MM.1S (cell line): Measurements from ENCODE around the gene WWC2.

Experiments used
- DNase-seq: peaks from one replicate; pipeline ENCODE4 v3.0.0-alpha.2; 2015
- H2AFZ ChIP-seq: fragments of 300-600 bp; sonication (generic); 2 replicates; pipeline ENCODE4 v1.6.0; 2016; ENCODE audit warnings: antibody characterized with exemption, low read length
- H3F3A ChIP-seq: fragments of 300-600 bp; sonication (generic); 2 replicates; pipeline ENCODE4 v1.6.1; 2016; ENCODE audit warnings: mild to moderate bottlenecking, antibody characterized with exemption, low read length, moderate library complexity, mixed read lengths; ENCODE audit not compliant: insufficient read depth
- H3K27ac ChIP-seq: fragments of 300-600 bp; sonication (generic); 2 replicates; pipeline ENCODE4 v1.5.1; 2016; ENCODE audit warnings: mild to moderate bottlenecking, low read length
- H3K27me3 ChIP-seq: fragments of 300-600 bp; sonication (generic); replicated peaks from 2 replicates; pipeline ENCODE4 v1.6.0; 2016; ENCODE audit warnings: low read length; ENCODE audit not compliant: insufficient read depth
- H3K36me3 ChIP-seq: fragments of 300-600 bp; sonication (generic); replicated peaks from 2 replicates; pipeline ENCODE4 v1.6.1; 2016; ENCODE audit warnings: mild to moderate bottlenecking, low read length, mixed read lengths; ENCODE audit not compliant: insufficient read depth
- H3K4me1 ChIP-seq: fragments of 300-600 bp; sonication (generic); 2 replicates; pipeline ENCODE4 v1.6.1; 2016; ENCODE audit warnings: low read length, mixed read lengths
- H3K4me2 ChIP-seq: fragments of 300-600 bp; sonication (generic); 2 replicates; pipeline ENCODE4 v1.6.0; 2016; ENCODE audit warnings: low read depth, low read length
- H3K4me3 ChIP-seq: fragments of 300-600 bp; sonication (generic); 2 replicates; pipeline ENCODE4 v1.5.1; 2016; ENCODE audit warnings: low read length, mixed read lengths
- H3K79me2 ChIP-seq: fragments of 300-600 bp; sonication (generic); 2 replicates; pipeline ENCODE4 v1.6.1; 2016; ENCODE audit warnings: mixed run types, low read length, mixed read lengths
- H3K9ac ChIP-seq: fragments of 300-600 bp; sonication (generic); 2 replicates; pipeline ENCODE4 v1.6.1; 2016; ENCODE audit warnings: low read length, mixed read lengths
- H3K9me2 ChIP-seq: fragments of 300-600 bp; sonication (generic); replicated peaks from 2 replicates; pipeline ENCODE4 v1.6.1; 2016; ENCODE audit warnings: mild to moderate bottlenecking, low read length, mixed read lengths; ENCODE audit not compliant: insufficient read depth
- H3K9me3 ChIP-seq: fragments of 300-600 bp; sonication (generic); replicated peaks from 2 replicates; pipeline ENCODE4 v1.6.1; 2016; ENCODE audit warnings: mild to moderate bottlenecking, low read length, mixed read lengths; ENCODE audit not compliant: insufficient read depth
- H4K20me1 ChIP-seq: fragments of 300-600 bp; sonication (generic); 2 replicates; pipeline ENCODE4 v1.6.1; 2016; ENCODE audit warnings: mild to moderate bottlenecking, low read length, moderate library complexity, mixed read lengths; ENCODE audit not compliant: insufficient read depth
- EZH2 ChIP-seq: fragments of 300-600 bp; sonication (generic); optimal IDR thresholded peaks from 2 replicates; pipeline ENCODE3; 2017; ENCODE audit warnings: low read depth, mild to moderate bottlenecking, antibody characterized with exemption, low read length, mixed read lengths
- EZH2phosphoT487 ChIP-seq: fragments of 300-600 bp; sonication (generic); IDR thresholded peaks from 2 replicates; pipeline ENCODE4 v1.6.1; 2018; ENCODE audit warnings: antibody characterized with exemption, low read length
- TF ChIP-seq, protein P1 (sequence below): fragments of 300-600 bp; sonication (generic); IDR thresholded peaks from 2 replicates; pipeline ENCODE4 v1.5.1; 2016; ENCODE audit warnings: antibody characterized with exemption, low read length, mixed read lengths

Gene WWC2

GRCh38 chr4:183163135-183163534 lies 64.1 kb downstream of the WWC2 start:
- no peaks in the 10 kb centered on the region for H3K9me3 ChIP-seq
- TF ChIP-seq, protein P1, sequence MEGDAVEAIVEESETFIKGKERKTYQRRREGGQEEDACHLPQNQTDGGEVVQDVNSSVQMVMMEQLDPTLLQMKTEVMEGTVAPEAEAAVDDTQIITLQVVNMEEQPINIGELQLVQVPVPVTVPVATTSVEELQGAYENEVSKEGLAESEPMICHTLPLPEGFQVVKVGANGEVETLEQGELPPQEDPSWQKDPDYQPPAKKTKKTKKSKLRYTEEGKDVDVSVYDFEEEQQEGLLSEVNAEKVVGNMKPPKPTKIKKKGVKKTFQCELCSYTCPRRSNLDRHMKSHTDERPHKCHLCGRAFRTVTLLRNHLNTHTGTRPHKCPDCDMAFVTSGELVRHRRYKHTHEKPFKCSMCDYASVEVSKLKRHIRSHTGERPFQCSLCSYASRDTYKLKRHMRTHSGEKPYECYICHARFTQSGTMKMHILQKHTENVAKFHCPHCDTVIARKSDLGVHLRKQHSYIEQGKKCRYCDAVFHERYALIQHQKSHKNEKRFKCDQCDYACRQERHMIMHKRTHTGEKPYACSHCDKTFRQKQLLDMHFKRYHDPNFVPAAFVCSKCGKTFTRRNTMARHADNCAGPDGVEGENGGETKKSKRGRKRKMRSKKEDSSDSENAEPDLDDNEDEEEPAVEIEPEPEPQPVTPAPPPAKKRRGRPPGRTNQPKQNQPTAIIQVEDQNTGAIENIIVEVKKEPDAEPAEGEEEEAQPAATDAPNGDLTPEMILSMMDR = no peak
- TF ChIP-seq EZH2phosphoT487 (no peak), EZH2 (no peak)
- H3K27ac ChIP-seq = no peak overlapping the region
- H3K4me3 ChIP-seq = no peak overlapping the region
- no peaks in the 10 kb centered on the region for H3K36me3 ChIP-seq
- H3K4me2 ChIP-seq = no peak overlapping the region
- H3K4me1 ChIP-seq = no peaks in the 10 kb centered on the region
- H3K9ac ChIP-seq = no peak overlapping the region
- no peaks in the 10 kb centered on the region for H3K79me2 ChIP-seq
- no peaks in the 10 kb centered on the region for H3K9me2 ChIP-seq
- no peaks in the 10 kb centered on the region for H4K20me1 ChIP-seq
- H2AFZ ChIP-seq = no peak overlapping the region
- H3K27me3 ChIP-seq = no peaks in the 10 kb centered on the region
- H3F3A ChIP-seq = no peaks in the 10 kb centered on the region
- no peak for DNase-seq

- Histone ChIP-seq H4K20me1 (no peaks in the 10 kb centered on the region), H3K4me1 (no peaks in the 10 kb centered on the region), H3K79me2 (no peaks in the 10 kb centered on the region), H3K27ac (no peak overlapping the region), H3F3A (no peaks in the 10 kb centered on the region), H3K9me3 (no peaks in the 10 kb centered on the region), H3K4me2 (no peak overlapping the region), H3K36me3 (no peaks in the 10 kb centered on the region), H3K4me3 (no peak overlapping the region), H2AFZ (no peak overlapping the region), H3K9ac (no peak overlapping the region), H3K27me3 (no peaks in the 10 kb centered on the region), H3K9me2 (no peaks in the 10 kb centered on the region)
- TF ChIP-seq EZH2phosphoT487 = no peak
- TF ChIP-seq, protein P1 = no peak
- no peak for TF ChIP-seq EZH2
- DNase-seq = no peak
These were observed 65.9 kb downstream of the WWC2 start for GRCh38 chr4:183164963-183165362.

- H3K9me3 ChIP-seq = no peaks in the 10 kb centered on the region
- no peaks in the 10 kb centered on the region for H3F3A ChIP-seq
- H3K79me2 ChIP-seq = no peaks in the 10 kb centered on the region
- TF ChIP-seq, protein P1 = no peak
- TF ChIP-seq EZH2phosphoT487 = no peak
- no peak for TF ChIP-seq EZH2
- H3K9me2 ChIP-seq = no peaks in the 10 kb centered on the region
- no peaks in the 10 kb centered on the region for H3K4me1 ChIP-seq
- H4K20me1 ChIP-seq = no peaks in the 10 kb centered on the region
- H3K36me3 ChIP-seq = no peaks in the 10 kb centered on the region
- DNase-seq = no peak
- H3K27me3 ChIP-seq = no peaks in the 10 kb centered on the region
- no peak overlapping the region for H2AFZ ChIP-seq
- no peak overlapping the region for H3K4me2 ChIP-seq
- H3K4me3 ChIP-seq = no peak overlapping the region
- H3K9ac ChIP-seq = no peak overlapping the region
- H3K27ac ChIP-seq = no peak overlapping the region
These were observed 66.3 kb downstream of the WWC2 start for GRCh38 chr4:183165376-183165775.

DNA sequence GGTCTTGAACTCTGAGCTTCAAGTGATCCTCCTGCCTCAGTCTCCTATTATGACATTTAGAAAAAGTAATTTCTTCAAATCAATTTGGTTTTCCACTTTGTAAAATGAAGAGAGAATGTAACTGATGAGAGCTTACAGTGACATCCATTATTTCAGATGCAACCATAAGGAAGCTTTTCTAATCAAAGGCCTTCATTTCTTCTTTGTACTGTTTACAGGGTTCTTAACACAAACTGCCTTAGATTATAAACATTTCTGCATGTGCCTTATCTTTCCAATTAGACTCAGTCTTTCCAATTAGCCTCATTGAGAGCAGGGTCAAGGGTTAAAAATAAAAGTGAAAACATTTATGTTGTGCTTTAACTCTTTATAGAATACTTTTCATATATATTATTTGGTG lies 71.8 kb downstream of the WWC2 start:
- no peak overlapping the region for H3K27ac ChIP-seq
- no peaks in the 10 kb centered on the region for H3K79me2 ChIP-seq
- no peaks in the 10 kb centered on the region for H3K9me3 ChIP-seq
- TF ChIP-seq EZH2 (no peak), EZH2phosphoT487 (no peak)
- TF ChIP-seq, protein P1 = no peak
- no peaks in the 10 kb centered on the region for H3F3A ChIP-seq
- H4K20me1 ChIP-seq = no peaks in the 10 kb centered on the region
- no peaks in the 10 kb centered on the region for H3K27me3 ChIP-seq
- H3K36me3 ChIP-seq = no peaks in the 10 kb centered on the region
- H3K4me1 ChIP-seq = no peaks in the 10 kb centered on the region
- H3K9me2 ChIP-seq = no peaks in the 10 kb centered on the region
- DNase-seq = no peak
- no peak overlapping the region for H3K4me3 ChIP-seq
- H3K9ac ChIP-seq = no peak overlapping the region
- no peak overlapping the region for H3K4me2 ChIP-seq
- no peak overlapping the region for H2AFZ ChIP-seq
